NOMO-1 (cell line): Measurements from ENCODE around the gene CD22.
A peak's percentile ranks its signal among the peaks of the same experiment; 100 is the strongest.
"Not testable (repeated sequence)": the region's sequence is repeated elsewhere in the genome, so short reads cannot be mapped to it uniquely, and the experiment has no call there.

ENCODE experiments used
- DNase-seq, 2 experiments: peaks; one replicate each; lab custom pipeline; 2025; ENCODE audit not compliant: unreplicated experiment in 2 of 2; lab: John Stamatoyannopoulos, UW

CD22 gene

DNA sequence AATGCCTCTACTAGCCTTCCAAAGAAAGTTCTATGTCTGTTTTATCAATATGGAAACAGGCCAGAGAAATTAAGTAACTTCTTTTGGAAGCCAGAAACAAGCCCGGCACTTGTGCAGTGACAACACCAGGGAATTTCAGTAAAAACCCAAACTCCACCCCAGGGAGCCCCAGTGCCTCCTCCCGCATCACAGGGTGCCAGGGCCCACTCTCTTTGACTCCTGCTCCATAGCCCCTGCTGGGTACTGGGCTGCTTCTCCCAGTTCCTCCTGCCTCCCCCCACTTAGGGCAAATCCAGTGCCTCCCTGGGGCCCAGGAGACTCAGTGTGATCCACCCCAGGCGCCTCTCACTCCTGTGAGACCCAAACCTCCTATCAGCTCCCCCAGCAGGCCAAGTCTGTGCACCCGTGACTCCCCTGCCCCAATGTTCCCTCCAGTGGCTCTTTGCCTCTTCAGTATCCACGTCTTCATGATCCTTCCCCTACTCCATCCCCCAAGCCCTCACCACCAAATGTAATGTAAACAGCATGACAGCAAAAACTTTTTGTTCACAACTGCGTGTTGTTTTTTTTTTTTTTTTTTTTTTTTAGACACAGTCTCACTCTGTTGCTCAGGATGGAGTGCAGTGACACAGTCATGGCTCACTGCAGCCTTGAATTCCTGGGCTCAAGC is 26.9 kb downstream of the CD22 start:
- DNase-seq: no peak

DNA sequence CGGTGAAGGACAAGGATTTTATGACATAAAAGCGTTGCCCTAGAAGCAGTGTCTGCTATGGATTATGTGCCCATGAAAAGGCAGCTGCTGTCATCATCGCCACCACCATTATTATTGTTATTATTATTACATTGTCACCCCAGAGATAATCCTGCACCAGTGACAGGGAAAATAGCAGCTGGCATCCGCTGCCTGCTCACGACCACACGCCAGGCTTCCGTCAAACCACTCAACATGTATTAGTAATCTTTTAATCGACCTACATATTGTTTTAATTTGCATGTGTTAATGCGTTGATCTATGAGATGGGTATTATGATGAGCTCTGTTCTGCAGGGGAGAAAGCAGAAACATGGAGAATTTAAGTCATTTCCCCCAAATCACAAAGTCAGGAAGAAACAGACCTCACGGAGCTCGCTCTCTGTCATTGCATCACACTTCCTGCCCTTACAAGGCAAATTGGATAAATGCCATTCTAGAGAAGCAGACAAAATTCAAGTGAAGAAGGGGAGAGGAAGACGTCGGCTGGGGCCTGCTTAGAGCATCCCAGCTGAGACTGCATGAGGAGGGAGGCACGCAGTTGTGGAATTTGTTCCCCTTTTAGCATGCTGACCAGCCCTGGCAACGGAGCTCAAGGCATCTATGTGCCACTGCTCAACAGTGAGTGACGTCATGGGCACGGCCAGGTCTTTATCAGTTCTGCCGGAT is 29.0 kb downstream of the CD22 start, which contains the start of gene FFAR3:
Gene FFAR3 (plus strand): TSS at position 594 of the 707 bp plus-strand sequence. CDS start 431 bp downstream, outside the sequence.
- DNase-seq: peak; percentile 72 to 86

DNA sequence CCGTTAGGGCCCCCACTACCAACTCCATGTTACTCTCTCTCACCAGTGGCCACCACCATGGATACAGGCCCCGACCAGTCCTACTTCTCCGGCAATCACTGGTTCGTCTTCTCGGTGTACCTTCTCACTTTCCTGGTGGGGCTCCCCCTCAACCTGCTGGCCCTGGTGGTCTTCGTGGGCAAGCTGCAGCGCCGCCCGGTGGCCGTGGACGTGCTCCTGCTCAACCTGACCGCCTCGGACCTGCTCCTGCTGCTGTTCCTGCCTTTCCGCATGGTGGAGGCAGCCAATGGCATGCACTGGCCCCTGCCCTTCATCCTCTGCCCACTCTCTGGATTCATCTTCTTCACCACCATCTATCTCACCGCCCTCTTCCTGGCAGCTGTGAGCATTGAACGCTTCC is 29.8 kb downstream of the CD22 start:
- DNase-seq: not testable (repeated sequence)

DNA sequence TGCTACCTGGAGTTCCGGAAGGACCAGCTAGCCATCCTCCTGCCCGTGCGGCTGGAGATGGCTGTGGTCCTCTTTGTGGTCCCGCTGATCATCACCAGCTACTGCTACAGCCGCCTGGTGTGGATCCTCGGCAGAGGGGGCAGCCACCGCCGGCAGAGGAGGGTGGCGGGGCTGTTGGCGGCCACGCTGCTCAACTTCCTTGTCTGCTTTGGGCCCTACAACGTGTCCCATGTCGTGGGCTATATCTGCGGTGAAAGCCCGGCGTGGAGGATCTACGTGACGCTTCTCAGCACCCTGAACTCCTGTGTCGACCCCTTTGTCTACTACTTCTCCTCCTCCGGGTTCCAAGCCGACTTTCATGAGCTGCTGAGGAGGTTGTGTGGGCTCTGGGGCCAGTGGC is 30.4 kb downstream of the CD22 start:
- DNase-seq: not testable (repeated sequence)

DNA sequence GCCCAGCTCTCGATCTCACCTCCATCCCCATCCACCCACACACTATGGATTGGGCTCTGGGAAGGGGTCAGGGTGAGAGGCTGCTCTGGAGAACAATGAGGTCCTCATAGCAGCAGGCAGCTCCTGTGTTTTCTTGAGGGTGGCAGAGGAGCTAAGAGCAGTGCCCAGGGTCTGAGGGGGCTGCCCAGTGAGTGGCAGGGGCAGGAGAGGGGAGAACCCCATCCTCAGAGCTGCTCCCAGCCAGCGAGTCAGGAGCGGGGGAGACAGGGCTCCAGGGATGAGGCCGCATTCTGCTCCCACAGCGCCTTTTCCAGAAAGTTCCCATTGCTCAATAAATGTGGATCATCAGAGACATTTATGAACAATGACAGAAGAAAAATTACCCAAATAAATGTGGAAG is 31.1 kb downstream of the CD22 start:
- DNase-seq: not testable (repeated sequence)

DNA sequence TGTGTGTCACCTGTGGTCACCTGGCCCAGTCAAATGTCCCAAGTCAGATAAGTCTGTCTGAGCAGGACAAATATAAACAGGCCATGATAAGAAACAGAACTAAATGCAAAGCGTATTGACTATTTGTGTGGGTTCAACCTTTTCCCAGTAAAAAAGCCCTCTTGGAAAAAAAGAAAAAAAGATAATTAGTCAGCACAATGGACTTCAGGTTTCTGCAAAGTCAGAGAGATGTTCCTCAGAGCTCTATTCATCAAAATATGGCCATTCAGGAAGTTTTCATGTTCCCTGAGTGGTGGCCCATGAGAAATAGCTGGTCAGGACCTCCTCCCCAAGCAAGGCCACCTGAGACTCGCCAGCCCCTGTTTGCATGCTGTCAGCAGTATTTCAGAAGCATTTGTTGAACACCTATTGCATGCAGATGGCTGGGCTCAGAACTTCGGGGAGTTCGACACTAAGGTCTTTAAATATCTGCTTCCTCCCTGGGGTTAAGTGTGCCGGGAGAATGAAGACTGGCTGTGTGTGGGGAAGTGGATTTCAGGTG is 32.0 kb downstream of the CD22 start:
- DNase-seq: no peak

DNA sequence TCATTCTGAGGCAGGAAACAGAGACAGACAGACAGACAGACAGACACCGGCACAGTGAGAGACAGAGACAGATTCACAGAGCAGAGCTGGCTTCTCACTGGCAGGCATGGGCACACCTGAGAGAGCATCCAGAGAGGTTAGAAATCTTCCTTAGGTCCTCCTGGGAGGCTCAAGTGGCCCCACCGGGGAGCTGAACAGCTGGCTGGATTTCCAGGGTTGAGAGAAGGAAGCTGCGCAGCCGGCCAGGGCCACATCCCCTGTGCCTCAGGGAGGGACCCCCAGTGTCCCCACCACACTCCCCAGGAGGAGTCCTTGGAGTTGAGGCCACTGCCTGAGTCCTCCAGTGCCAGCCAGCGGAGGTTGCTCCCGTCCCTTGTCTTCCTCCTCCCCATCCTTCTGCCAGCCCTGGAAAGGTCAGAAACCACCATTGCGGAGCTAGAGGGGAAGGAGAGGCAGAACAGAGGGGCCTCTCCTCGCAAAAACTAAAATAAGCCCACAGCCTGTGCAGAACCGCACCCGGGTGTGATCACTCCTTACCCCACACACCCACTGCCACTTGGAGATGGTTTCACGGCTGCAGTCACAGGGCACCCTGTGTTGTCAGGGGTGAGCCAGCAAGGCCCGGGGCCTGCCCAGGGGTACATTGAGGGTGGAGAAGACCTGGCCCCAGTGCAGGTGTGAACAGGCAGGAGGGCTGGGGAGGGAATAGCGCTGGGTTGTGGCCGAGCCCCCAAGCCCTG is 33.4 kb downstream of the CD22 start:
- DNase-seq: no peak

DNA sequence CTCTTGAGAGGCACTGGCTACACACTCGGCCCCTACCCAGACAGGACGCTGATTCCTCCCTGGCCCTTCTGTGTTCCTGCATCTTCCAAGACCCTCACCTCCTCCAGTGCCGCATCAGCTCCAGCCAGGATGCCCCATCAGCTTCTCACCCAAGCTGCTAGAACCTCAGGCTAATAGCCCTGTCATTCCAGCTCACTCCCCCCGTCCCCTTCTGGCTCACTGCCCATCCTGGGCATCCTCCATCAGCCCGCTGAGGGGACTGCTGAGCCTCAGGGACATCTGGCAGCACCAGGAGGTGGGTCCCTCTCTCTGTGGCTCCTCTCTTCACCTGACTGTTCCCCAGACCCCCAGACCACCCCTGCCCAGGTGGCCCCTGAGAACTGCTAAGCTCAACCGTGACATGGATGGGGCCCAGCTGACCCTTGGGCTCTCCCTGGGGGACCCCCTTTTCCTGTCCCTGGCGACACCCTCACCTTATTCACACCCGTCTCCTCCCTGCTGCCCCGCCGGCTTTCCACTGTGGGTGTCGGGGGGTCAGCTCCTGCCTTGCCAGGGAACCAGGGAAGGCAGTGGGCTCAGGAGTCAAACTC is 34.1 kb downstream of the CD22 start:
- DNase-seq: no peak

DNA sequence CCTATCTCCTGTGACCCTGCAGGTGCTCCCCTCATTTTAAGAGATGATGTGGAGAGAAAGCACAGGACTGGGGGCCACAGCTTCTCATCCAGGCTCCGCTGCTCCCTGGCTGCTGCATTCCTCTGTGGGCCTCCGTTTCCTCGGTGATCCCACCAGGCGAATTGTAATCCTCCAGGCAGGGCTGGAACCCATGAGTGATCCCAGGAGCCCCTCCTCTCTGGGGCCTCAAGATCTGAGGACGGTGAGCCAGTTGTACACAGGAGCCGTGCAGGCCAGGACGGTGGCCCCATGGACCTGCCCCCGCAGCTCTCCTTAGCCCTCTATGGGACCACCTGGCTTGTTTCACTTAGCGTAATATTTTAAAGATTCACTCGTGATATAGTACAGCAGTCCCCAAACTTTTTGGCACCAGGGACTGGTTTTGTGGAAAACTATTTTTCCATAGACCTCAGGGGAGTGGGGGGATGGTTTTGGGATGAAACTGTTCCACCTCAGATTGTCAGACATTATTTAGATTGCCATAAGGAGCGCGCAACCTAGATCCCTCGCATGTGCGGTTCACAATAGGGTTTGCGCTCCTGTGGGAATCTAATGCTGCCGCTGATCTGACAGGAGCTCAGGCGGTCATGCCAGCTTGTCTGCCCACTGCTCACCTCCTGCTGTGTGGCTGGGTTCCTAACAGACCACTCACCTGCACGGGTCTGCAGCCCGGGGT is 34.9 kb downstream of the CD22 start:
- DNase-seq: no peak

DNA sequence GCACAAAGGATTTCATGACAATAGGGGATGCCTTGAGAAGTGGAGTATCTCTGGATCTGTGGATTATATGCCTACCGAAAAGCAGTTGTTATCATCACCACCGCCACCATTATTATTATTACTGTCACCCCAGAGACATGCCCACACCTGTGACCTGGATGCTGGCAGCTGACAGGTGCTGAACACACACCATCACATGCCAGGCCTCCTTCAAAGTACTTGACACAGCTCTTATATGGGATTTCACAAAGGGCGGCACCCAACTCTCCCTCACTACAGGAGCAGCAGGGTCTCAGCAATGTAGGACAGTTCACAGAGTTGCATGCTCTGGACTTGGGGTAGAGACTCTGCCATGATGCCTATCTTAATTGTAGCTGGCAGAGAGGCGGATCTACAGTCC is 36.3 kb downstream of the CD22 start:
- DNase-seq: no peak

DNA sequence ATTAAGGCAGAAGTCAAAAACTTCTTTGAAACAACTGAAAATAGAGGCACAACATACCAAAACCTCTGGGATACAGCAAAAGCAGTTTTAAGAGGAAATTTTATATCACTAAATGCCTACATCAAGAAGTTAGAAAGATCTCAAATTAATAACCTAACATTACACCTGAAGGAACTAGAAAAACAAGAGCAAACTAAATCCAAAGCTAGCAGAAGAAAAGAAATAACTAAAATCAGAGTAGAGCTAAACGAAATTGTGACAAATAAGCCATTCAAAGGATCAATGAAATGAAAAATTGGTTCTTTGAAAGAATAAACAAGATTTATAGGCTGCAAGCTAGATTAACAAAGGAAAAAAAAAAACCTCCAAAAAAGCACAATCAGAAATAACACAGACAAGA is 39.4 kb downstream of the CD22 start:
- no peak for DNase-seq

DNA sequence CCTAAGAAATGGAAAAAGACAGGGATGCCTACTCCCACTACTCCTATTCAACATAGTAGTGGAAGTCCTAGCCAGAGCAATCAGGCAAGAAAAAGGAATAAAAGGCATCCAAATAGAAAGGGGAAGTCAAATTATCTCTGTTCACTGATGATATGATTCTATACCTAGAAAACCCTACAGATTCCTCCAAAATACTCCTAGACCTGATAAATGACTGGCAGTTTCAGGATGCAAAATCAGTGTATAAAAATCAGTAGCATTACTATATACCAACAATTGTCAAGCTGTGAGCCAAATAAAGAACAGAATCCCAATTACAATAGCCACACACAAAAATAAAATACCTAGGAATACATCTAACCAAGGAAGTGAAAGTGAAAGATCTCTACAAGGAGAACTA is 40.5 kb downstream of the CD22 start:
- no peak for DNase-seq

DNA sequence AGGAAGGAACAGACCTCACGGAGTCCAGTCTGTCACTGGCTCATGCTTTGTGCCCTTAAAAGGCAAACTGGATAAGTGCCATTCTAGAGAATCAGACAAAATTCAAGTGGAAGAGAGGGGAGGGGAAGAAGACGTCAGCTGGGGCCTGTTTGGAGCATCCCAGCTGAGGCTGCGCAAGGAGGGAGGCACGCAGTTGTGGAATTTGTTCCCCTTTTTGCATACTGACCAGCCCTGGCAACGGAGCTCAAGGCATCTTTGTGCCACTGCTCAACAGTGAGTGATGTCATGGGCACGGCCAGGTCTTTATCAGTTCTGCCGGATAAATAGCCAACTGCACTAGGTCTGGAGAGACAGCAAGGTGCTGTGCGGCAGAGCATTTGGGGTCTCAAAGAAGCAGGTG is 41.7 kb downstream of the CD22 start, which contains the start of gene GPR42:
Gene GPR42 (plus strand): TSS at position 347 of the 400 bp plus-strand sequence. CDS start 292 bp downstream, outside the sequence.
- DNase-seq: no peak

DNA sequence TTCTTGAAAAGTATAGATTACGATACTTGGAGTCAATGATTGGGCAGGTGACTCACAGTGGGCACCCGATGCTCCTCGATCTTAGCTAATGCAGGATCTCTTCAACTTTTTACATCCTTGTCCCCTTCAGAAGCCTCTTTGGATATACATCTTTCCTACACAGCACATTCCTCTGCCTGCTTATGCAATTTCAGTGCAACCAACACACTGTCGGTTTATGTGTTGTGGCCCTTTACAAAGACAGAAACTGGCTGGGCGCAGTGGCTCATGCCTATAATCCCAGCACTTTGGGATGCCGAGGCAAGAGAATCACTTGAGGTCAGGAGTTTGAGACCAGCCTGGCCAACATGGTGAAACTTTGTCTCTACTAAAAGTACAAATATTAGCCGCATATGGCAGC is 44.5 kb downstream of the CD22 start:
- no peak for DNase-seq

DNA sequence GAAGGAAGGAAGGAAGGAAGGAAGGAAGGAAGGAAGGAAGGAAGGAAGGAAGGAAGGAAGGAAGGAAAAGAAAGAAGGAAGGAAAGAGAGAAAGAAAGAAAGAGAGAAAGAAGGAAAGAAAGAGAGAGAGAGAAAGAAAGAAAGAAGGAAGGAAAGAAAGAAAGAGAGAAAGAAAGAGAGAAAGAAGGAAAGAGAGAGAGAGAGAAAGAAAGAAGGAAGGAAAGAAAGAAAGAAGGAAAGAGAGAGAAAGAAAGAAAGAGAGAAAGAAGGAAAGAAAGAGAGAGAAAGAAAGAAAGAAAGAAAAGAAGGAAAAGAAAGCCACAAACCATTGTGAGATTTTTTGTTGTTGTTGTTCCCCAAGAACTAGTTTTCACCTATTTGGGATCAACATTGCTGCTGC is 45.0 kb downstream of the CD22 start:
- not testable (repeated sequence) for DNase-seq

DNA sequence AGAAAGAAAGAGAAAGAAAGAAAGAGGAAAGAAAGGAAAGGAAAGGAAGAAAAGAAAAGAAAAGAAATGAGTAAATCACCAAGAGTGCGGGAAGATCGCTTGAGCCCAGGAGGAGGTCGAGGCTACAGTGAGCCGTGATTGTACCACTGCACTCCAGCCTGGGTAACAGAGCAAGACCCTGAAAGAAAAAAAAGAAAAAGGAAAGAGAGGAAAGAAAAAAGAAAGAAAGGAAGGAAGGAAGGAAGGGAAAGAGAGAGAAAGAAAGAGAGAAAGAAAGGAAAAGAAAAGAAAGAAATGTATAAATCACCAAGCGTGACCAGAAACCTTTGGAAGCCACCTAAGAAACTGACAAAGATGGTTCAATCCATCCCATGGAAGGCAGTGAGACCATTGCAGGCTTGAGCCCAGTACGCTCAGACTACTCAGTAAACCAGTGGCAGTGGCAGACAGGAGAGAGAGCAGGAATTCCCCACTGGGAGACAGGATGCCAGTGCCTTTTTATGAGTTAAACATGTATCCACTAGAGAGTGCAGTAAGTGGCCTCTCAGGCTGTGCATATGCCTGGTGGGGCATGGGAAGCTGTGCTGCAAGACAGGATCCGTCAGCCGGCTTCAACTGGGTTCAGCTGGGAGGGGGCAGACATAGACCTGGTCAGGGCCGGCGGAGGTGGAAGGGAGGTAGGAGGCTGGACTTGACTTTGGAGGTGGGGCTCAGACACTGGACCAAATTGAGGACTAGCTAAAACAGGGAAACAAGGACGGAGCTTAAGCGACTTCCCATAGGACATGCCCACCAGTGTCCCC is 46.7 kb downstream of the CD22 start:
- no peak for DNase-seq

DNA sequence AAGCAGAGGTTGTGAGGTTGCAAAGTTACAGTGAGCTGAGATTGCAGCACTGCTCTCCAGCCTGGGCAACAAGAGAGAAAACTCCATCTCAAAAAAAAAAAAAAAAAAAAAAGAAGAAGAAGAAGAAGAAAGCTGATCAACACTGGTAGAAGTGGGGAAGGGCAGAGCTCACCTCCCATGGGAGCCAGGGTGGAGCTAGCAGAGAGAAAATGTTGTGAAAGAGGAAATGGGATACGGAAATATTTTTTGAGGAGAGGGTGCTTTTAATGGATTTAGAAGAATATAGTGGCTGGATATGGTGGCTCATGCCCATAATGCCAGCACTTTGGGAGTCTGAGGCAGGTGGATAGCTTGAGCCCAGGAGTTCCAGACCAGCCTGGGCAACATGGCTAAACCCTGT is 48.7 kb downstream of the CD22 start:
- DNase-seq: no peak

DNA sequence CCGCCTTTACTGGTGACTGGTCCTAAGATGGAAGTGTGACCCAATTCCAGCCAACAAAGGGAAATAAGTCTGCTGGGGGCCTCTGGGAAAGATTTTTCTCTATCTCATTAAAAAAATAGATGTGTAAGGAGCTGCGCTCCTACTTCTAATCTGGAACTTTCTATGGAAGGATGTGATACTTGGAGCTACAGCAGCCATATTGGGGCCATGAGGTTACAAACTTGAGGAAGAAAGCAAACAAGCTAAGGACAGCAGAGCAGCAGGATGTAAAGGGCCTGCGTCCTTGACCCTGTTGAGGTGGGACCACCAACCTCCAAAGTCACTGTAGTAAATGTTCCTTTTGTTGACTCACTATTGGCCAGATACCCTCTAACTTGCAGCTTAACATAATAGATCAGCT is 49.4 kb downstream of the CD22 start:
- no peak for DNase-seq

DNA sequence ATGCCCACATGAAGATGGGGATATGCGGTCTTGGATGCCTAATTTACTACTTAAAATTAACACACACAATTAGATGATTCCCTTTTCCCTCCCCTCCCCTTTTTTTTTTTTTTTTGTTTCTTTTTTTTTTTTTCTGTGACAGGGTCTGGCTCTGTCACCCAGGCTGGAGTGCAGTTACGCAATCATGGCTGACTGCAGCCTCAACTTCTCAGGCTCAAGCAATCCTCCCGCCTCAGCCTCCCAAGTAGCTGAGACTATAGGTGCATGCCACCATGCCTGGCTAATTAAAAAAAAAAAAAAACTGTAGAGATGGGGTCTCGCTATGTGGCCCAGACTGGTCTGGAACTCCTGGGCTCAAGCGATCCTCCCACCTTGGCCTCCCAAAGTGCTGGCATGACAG is 50.6 kb downstream of the CD22 start:
- not testable (repeated sequence) for DNase-seq

DNA sequence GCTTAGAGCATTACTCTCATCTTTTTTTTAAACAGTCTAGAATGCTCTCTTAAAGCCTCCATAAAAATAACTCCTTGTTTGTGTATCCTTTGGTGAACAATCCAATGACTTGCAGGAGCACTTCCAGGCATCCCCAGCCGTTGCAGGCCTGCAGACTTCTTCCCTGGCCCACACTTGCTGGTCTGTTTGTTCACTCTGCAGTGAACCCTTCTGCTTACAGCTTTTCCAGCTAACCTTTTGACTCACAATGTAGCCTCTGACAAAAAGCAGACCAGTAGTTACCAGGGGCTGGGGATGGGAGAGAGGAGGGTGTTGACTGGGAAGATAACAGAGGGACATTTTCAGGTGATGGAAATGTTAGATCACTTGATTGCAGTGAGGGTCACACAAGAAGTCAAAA is 51.0 kb downstream of the CD22 start:
- DNase-seq: no peak
